Endothelial cell of umbilical vein (primary cell): Measurements from ENCODE around the gene SUGP2.

Source experiments
- GATA2 ChIP-seq: IDR thresholded peaks from 2 replicates; pipeline ENCODE4 v1.7.0; 2011; ENCODE audit warnings: low read depth, mild to moderate bottlenecking, moderate library complexity, mixed read lengths, low read length; ENCODE audit not compliant: insufficient read length, insufficient read depth
- JUN ChIP-seq: IDR thresholded peaks from 2 replicates; pipeline ENCODE4 v1.6.1; 2011; ENCODE audit warnings: borderline replicate concordance, low read depth; ENCODE audit not compliant: insufficient read length, insufficient read depth
- POLR2A ChIP-seq: IDR thresholded peaks from 2 replicates; pipeline ENCODE4 v1.6.1; 2012; ENCODE audit warnings: low read depth, mild to moderate bottlenecking, control low read depth, low read length
- POLR2AphosphoS5 ChIP-seq: IDR thresholded peaks from 2 replicates; pipeline ENCODE4 v1.6.1; 2012; ENCODE audit warnings: low read depth, mild to moderate bottlenecking, control low read depth, low read length, moderate library complexity; ENCODE audit not compliant: insufficient read depth
- TF ChIP-seq, protein P1 (sequence below), 2 donors: IDR thresholded peaks; 1 replicate in 1 of 2; 2 replicates in 1 of 2; pipeline ENCODE4 v1.5.1; 2011; ENCODE audit warnings: low read length in 2 of 2, mild to moderate bottlenecking in 2 of 2, moderate library complexity in 2 of 2, control low read depth in 1 of 2, inconsistent platforms in 1 of 2, low read depth in 1 of 2; ENCODE audit not compliant: insufficient read depth in 1 of 2; ENCODE audit errors: extremely low read depth in 1 of 2
- TF ChIP-seq, protein P2 (sequence below): IDR thresholded peaks from 2 replicates; pipeline ENCODE4 v1.6.1; 2011; ENCODE audit not compliant: insufficient read depth, insufficient read length

DNA sequence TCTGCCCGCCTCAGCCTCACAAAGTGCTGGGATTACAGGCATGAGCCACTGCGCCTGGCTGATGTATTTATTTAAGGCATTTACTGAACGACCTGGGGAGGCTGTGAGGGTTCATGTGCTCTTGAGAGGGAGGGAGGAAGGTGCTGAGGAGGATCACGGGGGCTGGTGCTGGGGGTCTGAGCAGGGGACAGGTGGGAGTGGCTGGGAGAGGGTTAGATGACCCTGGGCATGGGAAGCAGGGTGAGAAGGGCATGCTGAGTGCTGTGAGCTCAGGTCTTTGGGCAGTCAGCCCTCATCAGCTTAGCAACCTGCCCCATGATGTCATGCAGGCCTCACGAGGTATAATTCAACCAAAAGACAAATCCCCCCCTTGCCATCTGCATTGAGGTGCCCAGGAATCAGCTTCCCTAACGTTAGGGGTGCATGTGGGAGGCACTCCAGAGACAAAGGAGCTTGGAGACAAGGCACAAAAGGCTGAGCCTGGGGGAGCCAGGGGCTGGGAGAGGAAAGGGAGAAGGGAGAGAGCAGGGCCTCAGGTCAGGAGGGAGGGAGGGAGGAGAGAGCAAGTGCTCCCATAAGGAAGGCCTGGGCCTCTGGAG, 36.4 kb downstream of the SUGP2 start:
- TF ChIP-seq, protein P1, sequence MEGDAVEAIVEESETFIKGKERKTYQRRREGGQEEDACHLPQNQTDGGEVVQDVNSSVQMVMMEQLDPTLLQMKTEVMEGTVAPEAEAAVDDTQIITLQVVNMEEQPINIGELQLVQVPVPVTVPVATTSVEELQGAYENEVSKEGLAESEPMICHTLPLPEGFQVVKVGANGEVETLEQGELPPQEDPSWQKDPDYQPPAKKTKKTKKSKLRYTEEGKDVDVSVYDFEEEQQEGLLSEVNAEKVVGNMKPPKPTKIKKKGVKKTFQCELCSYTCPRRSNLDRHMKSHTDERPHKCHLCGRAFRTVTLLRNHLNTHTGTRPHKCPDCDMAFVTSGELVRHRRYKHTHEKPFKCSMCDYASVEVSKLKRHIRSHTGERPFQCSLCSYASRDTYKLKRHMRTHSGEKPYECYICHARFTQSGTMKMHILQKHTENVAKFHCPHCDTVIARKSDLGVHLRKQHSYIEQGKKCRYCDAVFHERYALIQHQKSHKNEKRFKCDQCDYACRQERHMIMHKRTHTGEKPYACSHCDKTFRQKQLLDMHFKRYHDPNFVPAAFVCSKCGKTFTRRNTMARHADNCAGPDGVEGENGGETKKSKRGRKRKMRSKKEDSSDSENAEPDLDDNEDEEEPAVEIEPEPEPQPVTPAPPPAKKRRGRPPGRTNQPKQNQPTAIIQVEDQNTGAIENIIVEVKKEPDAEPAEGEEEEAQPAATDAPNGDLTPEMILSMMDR (IDR thresholded peaks at IDR 0.05; ENCODE audit: extremely low read depth in 1 of 2, insufficient read depth in 1 of 2, low read depth in 1 of 2, low read length in 2 of 2) = no peak
- TF ChIP-seq POLR2A = no peak
- TF ChIP-seq GATA2 = no peak
- TF ChIP-seq POLR2AphosphoS5 = no peak
- TF ChIP-seq, protein P2, sequence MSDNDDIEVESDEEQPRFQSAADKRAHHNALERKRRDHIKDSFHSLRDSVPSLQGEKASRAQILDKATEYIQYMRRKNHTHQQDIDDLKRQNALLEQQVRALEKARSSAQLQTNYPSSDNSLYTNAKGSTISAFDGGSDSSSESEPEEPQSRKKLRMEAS = no peak
- no peak for TF ChIP-seq JUN
